Lower lobe of right lung (tissue), 2 donors: ENCODE results near the gene IFI27L2. TPM values are rescaled to one million over a fixed set of nuclear protein-coding genes. Genes with fewer than 3 reads are reported as not detected.

ENCODE experiments used
- ATAC-seq, 2 donors: fragments of 200-7000 bp; cut with Tn5 transposase; one replicate each; pipeline ENCODE4 v1.9.1; 2020 to 2022; ENCODE audit warnings: mild to moderate bottlenecking in 2 of 2, moderate library complexity in 2 of 2
- DNase-seq: peaks from one replicate; pipeline ENCODE4 v3.0.0-alpha.2; 2020
- H3K27ac ChIP-seq: fragments of 200-600 bp; one replicate; pipeline ENCODE4 v1.8.0; 2022
- H3K27me3 ChIP-seq: fragments of 200-600 bp; one replicate; pipeline ENCODE4 v1.8.0; 2022; ENCODE audit warnings: low read depth
- H3K36me3 ChIP-seq: fragments of 200-600 bp; one replicate; pipeline ENCODE4 v1.8.0; 2022; ENCODE audit warnings: mild to moderate bottlenecking
- H3K4me1 ChIP-seq: fragments of 200-600 bp; one replicate; pipeline ENCODE4 v1.8.0; 2022
- H3K4me3 ChIP-seq: fragments of 200-600 bp; one replicate; pipeline ENCODE4 v1.8.0; 2022; ENCODE audit warnings: mild to moderate bottlenecking
- H3K9me3 ChIP-seq: fragments of 200-600 bp; one replicate; pipeline ENCODE4 v1.8.0; 2022
- CTCF ChIP-seq: fragments of 200-600 bp; IDR thresholded peaks from one replicate; pipeline ENCODE4 v1.8.0; 2022; ENCODE audit warnings: antibody characterized with exemption, mild to moderate bottlenecking
- intact Hi-C: fragments of 100-400 bp; cut with DNase I; formaldehyde crosslinking; loops from one replicate; pipeline ENCODE4 v1.11.0; 2022
- total RNA-seq: library from RNA; stranded (reverse); fragmentation: NEBNext Ultra II Directional; extraction: Animal tissue kit (Norgen Biotek cat#: 25700); gene quantifications from one replicate; pipeline ENCODE4 v1.2.1, GENCODE V29; 2021
- donor health status: DM: no; HTN: yes; CAD: no; lungs with severe emphysema.

The IFI27L2 gene
- total RNA-seq, 1 donor from 2014 or later: 49.7 TPM

GRCh38 chr14:94098326-94098992, 30.9 kb downstream of the IFI27L2 start:
- Histone ChIP-seq H3K4me1 (no peaks in the 10 kb centered on the region), H3K27me3 (no peaks in the 10 kb centered on the region), H3K9me3 (no peaks in the 10 kb centered on the region), H3K36me3 (peaks cover 6% of the 10 kb centered on the region), H3K4me3 (no peak overlapping the region), H3K27ac (no peak overlapping the region)
- intact Hi-C loops: no loop called here
- no peak for TF ChIP-seq CTCF
- no peak for DNase-seq
- no peak for ATAC-seq

DNA sequence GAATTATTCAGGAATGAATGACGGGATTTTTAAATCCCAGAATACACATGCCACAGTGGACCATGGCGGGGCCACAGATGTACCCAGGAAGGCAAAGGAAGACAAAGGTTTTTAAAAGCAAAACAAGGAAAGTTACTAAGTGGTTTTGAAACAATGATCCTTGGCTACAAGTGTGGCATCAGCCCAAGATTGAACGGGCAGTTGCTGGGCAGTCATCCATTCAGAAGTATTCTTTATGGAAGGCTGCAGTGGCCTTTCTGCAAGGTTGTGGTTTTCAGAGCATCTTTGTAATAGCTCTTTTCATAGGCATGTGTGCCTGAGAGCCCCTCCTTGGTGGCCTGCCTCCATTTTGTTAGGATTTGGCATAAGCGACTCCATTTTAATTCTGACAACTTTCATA, 32.3 kb downstream of the IFI27L2 start:
- Histone ChIP-seq H3K36me3 (peaks cover 6% of the 10 kb centered on the region), H3K4me3 (no peak overlapping the region), H3K4me1 (no peaks in the 10 kb centered on the region), H3K27ac (no peak overlapping the region), H3K9me3 (no peaks in the 10 kb centered on the region), H3K27me3 (no peaks in the 10 kb centered on the region)
- ATAC-seq: no peak
- intact Hi-C loops: no loop called here
- DNase-seq: no peak
- no peak for TF ChIP-seq CTCF

DNA sequence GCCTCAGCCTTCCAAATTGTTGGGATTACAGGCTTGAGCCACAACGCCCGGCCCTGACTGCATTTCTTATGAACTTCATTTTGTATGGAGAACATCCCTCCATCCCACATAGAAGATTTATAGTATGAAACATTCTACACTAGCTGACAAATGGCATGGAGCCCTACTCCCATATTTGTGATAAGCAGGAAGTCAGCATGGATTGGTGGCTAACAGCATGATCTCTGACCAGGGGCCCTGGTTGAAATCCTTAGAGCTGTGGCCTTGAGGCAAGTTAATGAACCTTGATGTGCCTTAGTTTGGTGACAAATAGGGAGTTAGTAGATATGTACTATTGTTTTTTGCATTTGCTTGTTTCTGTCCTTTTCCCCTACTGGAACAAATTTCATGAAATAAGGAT, 36.0 kb downstream of the IFI27L2 start:
- Histone ChIP-seq H3K27me3 (no peaks in the 10 kb centered on the region), H3K4me1 (no peaks in the 10 kb centered on the region), H3K4me3 (no peak overlapping the region), H3K27ac (no peak overlapping the region), H3K36me3 (peaks cover 6% of the 10 kb centered on the region), H3K9me3 (no peaks in the 10 kb centered on the region)
- no peak for ATAC-seq
- intact Hi-C loops: no loop called here
- DNase-seq: no peak
- TF ChIP-seq CTCF: no peak

DNA sequence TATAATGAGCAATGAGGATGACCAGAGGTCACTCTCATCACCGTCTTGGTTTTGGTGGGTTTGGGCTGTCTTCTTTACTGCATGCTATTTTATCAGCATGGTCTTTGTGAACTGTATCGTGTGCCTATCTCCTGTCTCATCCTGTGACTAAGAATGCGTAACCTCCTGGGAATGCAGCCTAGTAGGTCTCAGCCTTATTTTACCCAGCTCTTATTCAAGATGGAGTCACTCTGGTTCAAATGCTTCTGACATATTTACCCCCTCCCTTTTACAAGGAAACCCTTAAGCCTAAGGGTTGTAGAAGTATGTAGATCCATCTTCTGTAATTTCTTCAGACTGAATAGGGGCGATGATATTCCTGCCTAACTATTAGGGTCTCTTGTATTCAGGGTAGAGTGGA, 39.9 kb downstream of the IFI27L2 start:
- ATAC-seq: no peak
- no peak overlapping the region for H3K4me3 ChIP-seq
- no peaks in the 10 kb centered on the region for H3K9me3 ChIP-seq
- no peak for TF ChIP-seq CTCF
- H3K27me3 ChIP-seq: no peaks in the 10 kb centered on the region
- H3K27ac ChIP-seq: no peak overlapping the region
- no peaks in the 10 kb centered on the region for H3K36me3 ChIP-seq
- intact Hi-C loops: no loop called here
- no peaks in the 10 kb centered on the region for H3K4me1 ChIP-seq
- DNase-seq: no peak

DNA sequence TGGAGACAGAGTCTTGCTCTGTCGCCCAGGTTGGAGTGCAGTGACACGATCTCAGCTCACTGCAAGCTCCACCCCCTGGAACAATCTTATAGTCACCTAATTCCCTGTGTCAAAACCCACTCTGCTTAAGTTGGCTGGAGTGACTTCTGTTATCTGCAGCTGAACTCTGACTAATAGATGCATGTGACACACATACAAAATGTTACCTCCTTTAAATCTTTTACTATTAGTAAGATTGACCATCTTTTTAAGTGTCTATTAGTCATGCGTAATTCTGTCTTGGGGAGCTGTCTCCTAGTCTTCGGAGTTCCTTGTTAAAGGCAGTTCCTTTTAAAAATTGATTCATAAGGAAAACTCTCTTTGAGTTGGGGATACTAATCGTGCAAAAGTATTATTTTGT, 40.9 kb downstream of the IFI27L2 start:
- no peaks in the 10 kb centered on the region for H3K27me3 ChIP-seq
- H3K36me3 ChIP-seq: no peaks in the 10 kb centered on the region
- no peak overlapping the region for H3K27ac ChIP-seq
- ATAC-seq: no peak
- no peaks in the 10 kb centered on the region for H3K9me3 ChIP-seq
- no peak for TF ChIP-seq CTCF
- no peak for DNase-seq
- intact Hi-C loops: no loop called here
- H3K4me1 ChIP-seq: no peaks in the 10 kb centered on the region
- no peak overlapping the region for H3K4me3 ChIP-seq

GRCh38 chr14:94087891-94088290, 41.5 kb downstream of the IFI27L2 start:
- no peaks in the 10 kb centered on the region for H3K9me3 ChIP-seq
- H3K4me1 ChIP-seq: no peaks in the 10 kb centered on the region
- no peaks in the 10 kb centered on the region for H3K36me3 ChIP-seq
- no peak for TF ChIP-seq CTCF
- no peak overlapping the region for H3K4me3 ChIP-seq
- DNase-seq (no peak), ATAC-seq (no peak)
- no peak overlapping the region for H3K27ac ChIP-seq
- no peaks in the 10 kb centered on the region for H3K27me3 ChIP-seq
- intact Hi-C loops: no loop called here
